K562 (cell line): Measurements from ENCODE around the gene ZFAND2A. TPM values are rescaled to one million over a fixed set of nuclear protein-coding genes. Genes with fewer than 3 reads are reported as not detected.

ENCODE experiments used
- BRD4 ChIP-seq: fragments of 200-600 bp; sonication (generic); IDR thresholded peaks from 2 replicates; pipeline ENCODE4 v1.6.1; 2017; ENCODE audit warnings: inconsistent platforms
- CREM ChIP-seq: IDR thresholded peaks from 2 replicates; pipeline ENCODE4 v1.6.1; 2014; ENCODE audit warnings: antibody characterized with exemption, low read depth
- ETV1 ChIP-seq: fragments of 450-650 bp; conservative IDR thresholded peaks from 2 replicates; pipeline ENCODE4 v1.6.1; 2016; ENCODE audit warnings: missing genetic modification characterization, control low read depth, low read depth, missing compliant biosample characterization
- EZH2 ChIP-seq: IDR thresholded peaks from 2 replicates; pipeline ENCODE4 v1.6.1; 2012; ENCODE audit warnings: low read depth, mild to moderate bottlenecking, inconsistent platforms, low read length, borderline replicate concordance
- GATA2 ChIP-seq: sonication (generic); formaldehyde crosslinking; IDR thresholded peaks from 2 replicates; pipeline ENCODE4 v1.4.0; 2020; ENCODE audit warnings: mild to moderate bottlenecking, missing genetic modification reagents
- HDAC2 ChIP-seq: fragments of 450-650 bp; IDR thresholded peaks from 2 replicates; pipeline ENCODE4 v1.6.1; 2016; ENCODE audit warnings: mild to moderate bottlenecking
- JUND ChIP-seq, 2 experiments: IDR thresholded peaks; 2 replicates in 1 of 2; 3 replicates in 1 of 2; pipeline ENCODE4 v1.6.1; 2011; ENCODE audit warnings: borderline replicate concordance in 2 of 2, low read depth in 2 of 2, low read length in 2 of 2, improper control_type of control experiment in 1 of 2, missing biosample characterization in 1 of 2, missing genetic modification characterization in 1 of 2, missing genetic modification reagents in 1 of 2
- L3MBTL2 ChIP-seq: fragments of 450-650 bp; IDR thresholded peaks from 2 replicates; pipeline ENCODE4 v1.6.1; 2016; ENCODE audit warnings: mild to moderate bottlenecking, moderate library complexity
- SMC3 ChIP-seq: conservative IDR thresholded peaks from 2 replicates; pipeline ENCODE4 v1.6.1; 2011; ENCODE audit warnings: low read depth, low read length, improper control_type of control experiment; ENCODE audit not compliant: insufficient read depth
- TFAP4 ChIP-seq: sonication (generic); formaldehyde crosslinking; IDR thresholded peaks from 2 replicates; pipeline ENCODE4 v1.8.0; 2022; ENCODE audit warnings: missing genetic modification reagents, mild to moderate bottlenecking, moderate library complexity, borderline replicate concordance
- ZBTB49 ChIP-seq: sonication (generic); formaldehyde crosslinking; IDR thresholded peaks from 2 replicates; pipeline ENCODE4 v1.8.0; 2022; ENCODE audit warnings: missing genetic modification reagents, mild to moderate bottlenecking, borderline replicate concordance
- ZNF121 ChIP-seq: sonication (generic); formaldehyde crosslinking; conservative IDR thresholded peaks from 2 replicates; pipeline ENCODE4 v1.8.0; 2022; ENCODE audit warnings: missing genetic modification reagents
- ZNF253 ChIP-seq: fragments of 250-450 bp; sonication (Bioruptor Pico); conservative IDR thresholded peaks from 2 replicates; pipeline ENCODE4 v1.6.1; 2021; ENCODE audit warnings: mild to moderate bottlenecking
- polyA plus RNA-seq, 8 experiments: library from polyadenylated mRNA; depleted of rRNA in 4 of 8; stranded (reverse) in 5 of 8; unstranded in 3 of 8; fragments of >200 nt; fragmentation: Nextera tagmentation in 2 of 8; fragmentation: Illumina TruSeq in 1 of 8; extraction: Ambion mirVana in 2 of 8; extraction: Trizol in 1 of 8; gene quantifications; 2 replicates each; pipeline versions ENCODE4 v1.2.1 to v1.2.3, GENCODE V29; 2011 to 2014; ENCODE audit warnings: inconsistent platforms in 1 of 8, missing spikeins in 1 of 8
- total RNA-seq, 7 experiments: library from RNA; depleted of rRNA in 6 of 7; stranded (reverse); fragments of >200 nt in 6 of 7; fragmentation: Illumina TruSeq in 2 of 7; extraction: Trizol in 2 of 7; gene quantifications; 2 replicates each; pipeline versions ENCODE4 v1.2.1 to v1.2.3, GENCODE V29; 2011 to 2021; ENCODE audit warnings: low replicate concordance in 1 of 7

The ZFAND2A gene
- total and polyA plus RNA-seq, 9 of the 15 experiments (the other 6 are each of a cell fraction or from before 2014, with no cell fraction given): 16.8 to 56.8 (median 26.1) TPM

- TF ChIP-seq ZNF253 (CRISPR knock-in tag) (no peak), ZNF121 (CRISPR knock-in tag) (peak; percentile 96), SMC3 (peak; percentile 37), EZH2 (no peak), TFAP4 (CRISPR knock-in tag) (peak; percentile 49; the same call in 1 of the 2 replicates), ZBTB49 (CRISPR knock-in tag) (no peak), GATA2 (CRISPR knock-in tag) (0 out of 2 replicates have a peak, but pooled peaks have one; percentile 16), L3MBTL2 (peak; percentile 46; the same call in 1 of the 2 replicates), ETV1 (tag) (no peak), HDAC2 (no peak), BRD4 (no peak), CREM (peak; percentile 63), JUND (IDR thresholded peaks at IDR 0.05; ENCODE audit: borderline replicate concordance, low read depth, low read length) (0 out of 2 replicates have a peak, but pooled peaks have one; percentile 29), JUND (tag; IDR thresholded peaks at IDR 0.05; ENCODE audit: borderline replicate concordance, low read depth, low read length) (no peak)
Observed at GRCh38 chr7:1176891-1177373, 16.9 kb upstream of the ZFAND2A start (continued).
